SK-N-SH treated with all-trans-retinoic acid at 6 μM for 48 hours (cell line): Measurements from ENCODE around the gene STRBP.

ENCODE experiments used
- ATAC-seq: fragments of 200-7000 bp; cut with Tn5 transposase; 3 replicates; pipeline ENCODE4 v1.9.1; 2020; ENCODE audit warnings: mild to moderate bottlenecking, moderate library complexity
- BACH2 ChIP-seq: fragments of 250-450 bp; sonication (Bioruptor Pico); IDR thresholded peaks from 2 replicates; pipeline ENCODE4 v1.9.0; 2021; ENCODE audit warnings: mild to moderate bottlenecking, borderline replicate concordance
- CSDC2 ChIP-seq: fragments of 250-450 bp; sonication (Bioruptor Pico); IDR thresholded peaks from 2 replicates; pipeline ENCODE4 v1.5.0; 2020; ENCODE audit warnings: mild to moderate bottlenecking, moderate library complexity
- CSRNP3 ChIP-seq: fragments of 250-450 bp; sonication (Bioruptor Pico); IDR thresholded peaks from 2 replicates; pipeline ENCODE4 v1.5.1; 2021; ENCODE audit warnings: mild to moderate bottlenecking, moderate library complexity
- GLIS3 ChIP-seq: fragments of 250-450 bp; sonication (Bioruptor Pico); IDR thresholded peaks from 2 replicates; pipeline ENCODE4 v1.5.0; 2020; ENCODE audit warnings: mild to moderate bottlenecking, moderate library complexity
- ISL1 ChIP-seq: fragments of 250-450 bp; sonication (Bioruptor Pico); IDR thresholded peaks from 2 replicates; pipeline ENCODE4 v2.1.2; 2022; ENCODE audit warnings: mild to moderate bottlenecking, moderate library complexity
- PATZ1 ChIP-seq: fragments of 250-450 bp; sonication (Bioruptor Pico); IDR thresholded peaks from 2 replicates; pipeline ENCODE4 v1.8.0; 2020; ENCODE audit warnings: mild to moderate bottlenecking, moderate library complexity, borderline replicate concordance
- PPARA ChIP-seq: fragments of 250-450 bp; sonication (Bioruptor Pico); IDR thresholded peaks from 2 replicates; pipeline ENCODE4 v1.5.0; 2020; ENCODE audit warnings: mild to moderate bottlenecking, borderline replicate concordance
- RARB ChIP-seq: fragments of 250-450 bp; sonication (Bioruptor Pico); IDR thresholded peaks from 2 replicates; pipeline ENCODE4 v1.8.0; 2021; ENCODE audit warnings: mild to moderate bottlenecking, moderate library complexity
- SNAI2 ChIP-seq: fragments of 250-450 bp; sonication (Bioruptor Pico); IDR thresholded peaks from 2 replicates; pipeline ENCODE4 v1.5.0; 2020; ENCODE audit warnings: mild to moderate bottlenecking, moderate library complexity
- TCF4 ChIP-seq: fragments of 250-450 bp; sonication (Bioruptor Pico); IDR thresholded peaks from 2 replicates; pipeline ENCODE4 v1.8.0; 2021; ENCODE audit warnings: mild to moderate bottlenecking, moderate library complexity, borderline replicate concordance
- TOX ChIP-seq: fragments of 250-450 bp; sonication (Bioruptor Pico); IDR thresholded peaks from 2 replicates; pipeline ENCODE4 v1.8.0; 2021; ENCODE audit warnings: mild to moderate bottlenecking, moderate library complexity, borderline replicate concordance
- ZC3H10 ChIP-seq: fragments of 250-450 bp; sonication (Bioruptor Pico); IDR thresholded peaks from 2 replicates; pipeline ENCODE4 v1.5.1; 2021; ENCODE audit warnings: mild to moderate bottlenecking, moderate library complexity
- ZNF565 ChIP-seq: fragments of 450-650 bp; formaldehyde crosslinking; conservative IDR thresholded peaks from 2 replicates; pipeline ENCODE4 v1.5.0; 2020; ENCODE audit warnings: low read depth, mild to moderate bottlenecking, moderate library complexity
- ZNF70 ChIP-seq: fragments of 450-650 bp; formaldehyde crosslinking; IDR thresholded peaks from 2 replicates; pipeline ENCODE4 v1.5.0; 2020; ENCODE audit warnings: mild to moderate bottlenecking, moderate library complexity
- ZNF8 ChIP-seq: fragments of 450-650 bp; formaldehyde crosslinking; IDR thresholded peaks from 2 replicates; pipeline ENCODE4 v1.5.0; 2020; ENCODE audit warnings: mild to moderate bottlenecking, moderate library complexity
- TF ChIP-seq, protein P1 (sequence below): fragments of 250-450 bp; sonication (Bioruptor Pico); IDR thresholded peaks from 2 replicates; pipeline ENCODE4 v1.8.0; 2021; ENCODE audit warnings: low read depth, mild to moderate bottlenecking, moderate library complexity, borderline replicate concordance
- TF ChIP-seq, protein P2 (sequence below): fragments of 250-450 bp; sonication (Bioruptor Pico); IDR thresholded peaks from 2 replicates; pipeline ENCODE4 v1.5.0; 2020; ENCODE audit warnings: mild to moderate bottlenecking, moderate library complexity
- TF ChIP-seq, protein P3 (sequence below): fragments of 250-450 bp; sonication (Bioruptor Pico); IDR thresholded peaks from 2 replicates; pipeline ENCODE4 v1.5.1; 2020; ENCODE audit warnings: low read depth, mild to moderate bottlenecking, moderate library complexity

Gene STRBP

DNA sequence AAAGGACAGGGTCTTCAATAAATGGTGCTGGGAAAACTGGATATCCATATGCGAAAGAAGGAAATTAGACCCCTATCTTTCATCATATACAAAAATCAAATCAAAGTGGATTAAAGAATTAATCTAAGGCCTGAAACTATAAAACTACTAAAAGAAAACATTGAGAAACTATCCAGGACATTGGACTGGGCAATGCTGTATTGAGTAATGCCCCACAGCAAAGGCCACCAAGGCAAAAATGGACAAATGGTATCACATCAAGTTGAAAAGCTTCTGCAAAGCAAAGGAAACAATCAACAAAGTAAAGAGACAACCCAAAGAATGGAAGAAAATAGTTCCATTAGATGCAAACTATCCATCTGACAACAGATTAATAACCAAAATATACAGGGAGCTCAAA lies 72.3 kb downstream of the STRBP start:
- no peak for ATAC-seq
- TF ChIP-seq CSDC2 (CRISPR knock-in tag) = no peak
- no peak for TF ChIP-seq ZNF70 (CRISPR knock-in tag)
- TF ChIP-seq, protein P1, sequence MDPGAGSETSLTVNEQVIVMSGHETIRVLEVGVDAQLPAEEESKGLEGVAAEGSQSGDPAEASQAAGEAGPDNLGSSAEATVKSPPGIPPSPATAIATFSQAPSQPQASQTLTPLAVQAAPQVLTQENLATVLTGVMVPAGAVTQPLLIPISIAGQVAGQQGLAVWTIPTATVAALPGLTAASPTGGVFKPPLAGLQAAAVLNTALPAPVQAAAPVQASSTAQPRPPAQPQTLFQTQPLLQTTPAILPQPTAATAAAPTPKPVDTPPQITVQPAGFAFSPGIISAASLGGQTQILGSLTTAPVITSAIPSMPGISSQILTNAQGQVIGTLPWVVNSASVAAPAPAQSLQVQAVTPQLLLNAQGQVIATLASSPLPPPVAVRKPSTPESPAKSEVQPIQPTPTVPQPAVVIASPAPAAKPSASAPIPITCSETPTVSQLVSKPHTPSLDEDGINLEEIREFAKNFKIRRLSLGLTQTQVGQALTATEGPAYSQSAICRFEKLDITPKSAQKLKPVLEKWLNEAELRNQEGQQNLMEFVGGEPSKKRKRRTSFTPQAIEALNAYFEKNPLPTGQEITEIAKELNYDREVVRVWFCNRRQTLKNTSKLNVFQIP = no peak
- no peak for TF ChIP-seq ISL1
- TF ChIP-seq TCF4 = no peak
- no peak for TF ChIP-seq ZC3H10 (CRISPR knock-in tag)
- TF ChIP-seq SNAI2 = no peak
- TF ChIP-seq ZNF565 (CRISPR knock-in tag) = no peak
- TF ChIP-seq, protein P2, sequence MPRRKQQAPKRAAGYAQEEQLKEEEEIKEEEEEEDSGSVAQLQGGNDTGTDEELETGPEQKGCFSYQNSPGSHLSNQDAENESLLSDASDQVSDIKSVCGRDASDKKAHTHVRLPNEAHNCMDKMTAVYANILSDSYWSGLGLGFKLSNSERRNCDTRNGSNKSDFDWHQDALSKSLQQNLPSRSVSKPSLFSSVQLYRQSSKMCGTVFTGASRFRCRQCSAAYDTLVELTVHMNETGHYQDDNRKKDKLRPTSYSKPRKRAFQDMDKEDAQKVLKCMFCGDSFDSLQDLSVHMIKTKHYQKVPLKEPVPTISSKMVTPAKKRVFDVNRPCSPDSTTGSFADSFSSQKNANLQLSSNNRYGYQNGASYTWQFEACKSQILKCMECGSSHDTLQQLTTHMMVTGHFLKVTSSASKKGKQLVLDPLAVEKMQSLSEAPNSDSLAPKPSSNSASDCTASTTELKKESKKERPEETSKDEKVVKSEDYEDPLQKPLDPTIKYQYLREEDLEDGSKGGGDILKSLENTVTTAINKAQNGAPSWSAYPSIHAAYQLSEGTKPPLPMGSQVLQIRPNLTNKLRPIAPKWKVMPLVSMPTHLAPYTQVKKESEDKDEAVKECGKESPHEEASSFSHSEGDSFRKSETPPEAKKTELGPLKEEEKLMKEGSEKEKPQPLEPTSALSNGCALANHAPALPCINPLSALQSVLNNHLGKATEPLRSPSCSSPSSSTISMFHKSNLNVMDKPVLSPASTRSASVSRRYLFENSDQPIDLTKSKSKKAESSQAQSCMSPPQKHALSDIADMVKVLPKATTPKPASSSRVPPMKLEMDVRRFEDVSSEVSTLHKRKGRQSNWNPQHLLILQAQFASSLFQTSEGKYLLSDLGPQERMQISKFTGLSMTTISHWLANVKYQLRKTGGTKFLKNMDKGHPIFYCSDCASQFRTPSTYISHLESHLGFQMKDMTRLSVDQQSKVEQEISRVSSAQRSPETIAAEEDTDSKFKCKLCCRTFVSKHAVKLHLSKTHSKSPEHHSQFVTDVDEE = no peak
- TF ChIP-seq RARB (CRISPR knock-in tag) = no peak
- TF ChIP-seq PATZ1 = no peak

GRCh38 chr9:123194023-123194422 lies 74.4 kb downstream of the STRBP start:
- ATAC-seq = no peak

More at GRCh38 chr9:123194023-123194422, 74.4 kb downstream of the STRBP start:
- TF ChIP-seq ZC3H10 (CRISPR knock-in tag) = no peak
- TF ChIP-seq, protein P1 = no peak
- no peak for TF ChIP-seq ISL1
- TF ChIP-seq CSRNP3 (CRISPR knock-in tag) = no peak
- no peak for TF ChIP-seq ZNF565 (CRISPR knock-in tag)
- no peak for TF ChIP-seq ZNF8 (CRISPR knock-in tag)
- no peak for TF ChIP-seq GLIS3 (CRISPR knock-in tag)
- no peak for TF ChIP-seq CSDC2 (CRISPR knock-in tag)
- TF ChIP-seq, protein P2 = no peak
- no peak for TF ChIP-seq TCF4
- no peak for TF ChIP-seq BACH2
- TF ChIP-seq TOX (CRISPR knock-in tag) = no peak
- no peak for TF ChIP-seq PPARA (CRISPR knock-in tag)
- no peak for TF ChIP-seq ZNF70 (CRISPR knock-in tag)
- TF ChIP-seq, protein P3, sequence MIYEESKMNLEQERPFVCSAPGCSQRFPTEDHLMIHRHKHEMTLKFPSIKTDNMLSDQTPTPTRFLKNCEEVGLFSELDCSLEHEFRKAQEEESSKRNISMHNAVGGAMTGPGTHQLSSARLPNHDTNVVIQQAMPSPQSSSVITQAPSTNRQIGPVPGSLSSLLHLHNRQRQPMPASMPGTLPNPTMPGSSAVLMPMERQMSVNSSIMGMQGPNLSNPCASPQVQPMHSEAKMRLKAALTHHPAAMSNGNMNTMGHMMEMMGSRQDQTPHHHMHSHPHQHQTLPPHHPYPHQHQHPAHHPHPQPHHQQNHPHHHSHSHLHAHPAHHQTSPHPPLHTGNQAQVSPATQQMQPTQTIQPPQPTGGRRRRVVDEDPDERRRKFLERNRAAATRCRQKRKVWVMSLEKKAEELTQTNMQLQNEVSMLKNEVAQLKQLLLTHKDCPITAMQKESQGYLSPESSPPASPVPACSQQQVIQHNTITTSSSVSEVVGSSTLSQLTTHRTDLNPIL = no peak
